ENCODE data around the gene ST8SIA4.

Gene ST8SIA4

DNA sequence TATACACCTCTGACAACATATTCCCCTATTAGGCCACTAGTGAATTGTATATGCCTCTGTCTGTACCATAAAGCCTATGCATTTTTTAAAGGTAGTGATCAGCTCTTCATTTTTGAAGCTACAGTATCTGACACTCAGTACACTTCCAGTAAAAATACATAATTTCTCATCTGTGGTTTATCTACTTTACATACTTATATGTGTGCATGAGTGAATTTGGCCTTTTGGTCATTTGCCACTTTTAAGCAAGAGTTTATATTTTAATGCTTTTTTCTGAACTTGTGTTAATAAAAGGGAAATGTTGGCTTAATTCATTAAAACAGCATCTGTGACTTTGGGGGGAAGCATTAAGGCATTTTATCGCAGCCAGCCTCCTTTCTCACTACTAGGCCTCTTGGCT is 47.8 kb downstream of the ST8SIA4 start:
- H3K4me3 ChIP-seq (ENCODE audit: low read length): no peak overlapping the region
- TF ChIP-seq ZNF274 (IDR thresholded peaks at IDR 0.05; ENCODE audit: low read depth, low read length): no peak

DNA sequence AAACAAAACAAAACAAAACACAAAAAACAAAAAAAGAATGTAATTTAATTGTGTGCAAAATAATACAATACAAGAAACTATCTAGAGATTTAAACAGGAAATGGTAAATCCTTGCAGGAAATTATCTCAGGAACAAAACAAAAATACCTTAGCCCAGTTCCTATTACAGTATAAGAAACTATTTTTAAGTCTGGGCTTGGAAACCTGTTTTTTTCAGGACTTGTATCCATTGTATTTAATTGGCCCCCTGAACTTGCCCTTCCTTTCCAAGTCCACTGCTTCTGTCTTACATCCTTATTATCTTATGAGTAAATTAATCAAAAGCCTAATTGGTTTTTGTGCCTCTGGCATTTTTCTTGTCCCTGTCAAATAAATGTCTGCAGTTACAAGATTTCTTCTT is 48.5 kb downstream of the ST8SIA4 start:
- no peak overlapping the region for H3K4me3 ChIP-seq (ENCODE audit: low read length)
- TF ChIP-seq ZNF274 (IDR thresholded peaks at IDR 0.05; ENCODE audit: low read depth, low read length): no peak

DNA sequence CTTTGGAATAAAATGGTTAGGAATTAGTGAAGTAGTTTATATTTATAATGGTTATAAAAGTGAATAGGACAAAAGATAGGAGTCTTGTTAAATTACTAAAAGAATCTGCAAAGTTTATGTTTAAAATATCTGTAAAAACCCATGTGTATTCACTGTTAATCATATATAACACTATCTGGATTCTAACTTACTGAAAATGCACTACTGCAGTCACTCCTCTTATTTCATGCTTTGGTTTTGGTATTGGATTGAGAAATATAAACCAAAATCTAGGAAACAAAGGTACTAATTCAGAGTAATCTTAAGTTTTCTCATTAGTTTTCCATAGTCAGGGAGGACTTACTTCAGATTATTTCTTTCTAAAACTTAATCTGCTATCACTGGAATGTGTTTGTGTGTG is 49.5 kb downstream of the ST8SIA4 start:
- TF ChIP-seq ZNF274 (IDR thresholded peaks at IDR 0.05; ENCODE audit: low read depth, low read length): no peak
- H3K4me3 ChIP-seq (ENCODE audit: low read length): no peak overlapping the region

GRCh38 chr5:100852988-100853449 is 50.1 kb downstream of the ST8SIA4 start:
- no peak overlapping the region for H3K4me3 ChIP-seq (ENCODE audit: low read length)
- no peak for TF ChIP-seq ZNF274 (IDR thresholded peaks at IDR 0.05; ENCODE audit: low read depth, low read length)

GRCh38 chr5:100852051-100852450 is 51.0 kb downstream of the ST8SIA4 start:
- H3K4me3 ChIP-seq (ENCODE audit: low read length): no peak overlapping the region
- no peak for TF ChIP-seq ZNF274 (IDR thresholded peaks at IDR 0.05; ENCODE audit: low read depth, low read length)

GRCh38 chr5:100846772-100847171 is 56.3 kb downstream of the ST8SIA4 start:
- no peak for TF ChIP-seq ZNF274 (IDR thresholded peaks at IDR 0.05; ENCODE audit: low read depth, low read length)
- H3K4me3 ChIP-seq (ENCODE audit: low read length): no peak overlapping the region

DNA sequence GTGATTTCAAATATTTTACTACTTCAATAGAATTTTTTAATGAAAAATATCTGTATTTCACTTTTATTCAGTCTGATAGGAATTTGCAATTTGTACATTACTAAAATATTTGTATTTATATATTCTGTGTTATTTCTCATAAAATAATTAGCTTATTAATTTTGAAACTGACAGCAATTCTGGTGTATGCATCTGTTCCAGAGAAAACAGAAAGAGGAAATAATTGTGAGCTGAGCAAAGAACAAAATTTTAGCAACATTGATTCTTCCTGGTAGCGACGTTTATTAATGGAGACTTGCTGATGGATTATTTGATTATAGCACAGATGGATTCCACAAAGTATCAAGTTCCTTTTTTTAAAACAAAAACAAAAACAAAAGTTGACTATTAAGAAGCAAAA is 61.0 kb downstream of the ST8SIA4 start:
- H3K4me3 ChIP-seq (ENCODE audit: low read length): no peak overlapping the region
- TF ChIP-seq ZNF274 (IDR thresholded peaks at IDR 0.05; ENCODE audit: low read depth, low read length): no peak

DNA sequence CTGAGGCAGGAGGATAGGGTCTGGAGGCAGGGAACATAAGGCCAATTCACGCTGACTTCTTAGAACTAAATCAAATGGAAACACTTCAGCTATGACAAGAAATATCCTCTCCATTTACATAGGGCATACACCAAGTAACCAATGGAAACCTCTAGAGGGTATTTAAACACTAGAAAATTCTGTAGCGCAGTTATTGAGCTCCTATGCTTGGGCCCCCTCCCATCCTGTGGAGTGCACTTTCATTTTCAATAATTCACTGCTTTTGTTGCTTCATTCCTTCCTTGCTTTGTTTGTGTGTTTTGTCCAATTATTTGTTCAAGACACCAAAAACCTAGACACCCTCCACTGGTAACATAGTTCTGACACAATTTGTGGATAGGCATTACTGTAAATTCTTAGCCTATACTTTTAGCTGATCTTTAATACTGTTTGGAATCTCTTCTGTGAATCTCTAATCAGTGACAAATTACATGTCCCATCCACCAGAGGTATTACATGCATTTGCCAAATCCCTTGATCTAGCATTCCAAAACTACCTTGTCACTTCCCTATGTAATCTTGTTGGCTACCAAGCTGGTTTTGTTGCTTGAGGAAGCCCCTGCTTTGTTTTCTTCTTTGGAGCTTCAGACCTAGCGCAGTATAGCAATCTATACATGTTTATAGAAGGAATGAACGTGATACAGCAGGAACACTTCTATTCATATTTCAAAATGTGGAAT is 61.6 kb downstream of the ST8SIA4 start:
- no peak for TF ChIP-seq ZNF274 (IDR thresholded peaks at IDR 0.05; ENCODE audit: low read depth, low read length)
- no peak overlapping the region; the same call in 1 of the 2 replicates for H3K4me3 ChIP-seq (ENCODE audit: low read length)

- TF ChIP-seq ZNF274 (IDR thresholded peaks at IDR 0.05; ENCODE audit: low read depth, low read length): no peak
Observed at GRCh38 chr5:100840789-100841188, 62.3 kb downstream of the ST8SIA4 start.

GRCh38 chr5:100840370-100840769 is 62.7 kb downstream of the ST8SIA4 start:
- no peak for TF ChIP-seq ZNF274 (IDR thresholded peaks at IDR 0.05; ENCODE audit: low read depth, low read length)
- no peak overlapping the region for H3K4me3 ChIP-seq (ENCODE audit: low read length)

More at GRCh38 chr5:100840789-100841188, 62.3 kb downstream of the ST8SIA4 start:
- H3K4me3 ChIP-seq (ENCODE audit: low read length): no peak overlapping the region

DNA sequence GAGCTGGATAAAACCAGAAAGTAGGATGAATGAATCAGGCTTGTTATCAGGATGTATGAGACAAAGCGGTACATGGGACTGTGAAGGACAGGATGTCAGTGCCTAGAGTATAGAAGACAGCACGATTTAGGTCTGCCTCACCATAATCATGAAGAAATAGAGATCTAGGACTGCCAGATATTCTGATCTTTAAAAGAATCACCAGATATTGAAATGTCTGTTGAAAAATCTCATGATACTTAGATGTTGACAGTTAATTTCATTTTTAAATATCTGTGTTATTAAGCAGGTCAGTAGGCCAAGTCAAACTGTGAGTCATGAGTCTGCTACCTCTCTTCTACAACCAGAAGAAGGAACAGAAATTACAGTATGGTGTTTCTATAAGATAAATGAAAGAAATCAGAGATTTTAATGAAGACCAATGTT is 65.0 kb downstream of the ST8SIA4 start:
- H3K4me3 ChIP-seq (ENCODE audit: low read length): no peak overlapping the region
- TF ChIP-seq ZNF274 (IDR thresholded peaks at IDR 0.05; ENCODE audit: low read depth, low read length): no peak

- H3K4me3 ChIP-seq (ENCODE audit: low read length): 0 out of 2 replicates have a peak overlapping the region, but pooled peaks have one; percentile 11
- no peak for TF ChIP-seq ZNF274 (IDR thresholded peaks at IDR 0.05; ENCODE audit: low read depth, low read length)
Observed at GRCh38 chr5:100834519-100834918, 68.6 kb downstream of the ST8SIA4 start.

DNA sequence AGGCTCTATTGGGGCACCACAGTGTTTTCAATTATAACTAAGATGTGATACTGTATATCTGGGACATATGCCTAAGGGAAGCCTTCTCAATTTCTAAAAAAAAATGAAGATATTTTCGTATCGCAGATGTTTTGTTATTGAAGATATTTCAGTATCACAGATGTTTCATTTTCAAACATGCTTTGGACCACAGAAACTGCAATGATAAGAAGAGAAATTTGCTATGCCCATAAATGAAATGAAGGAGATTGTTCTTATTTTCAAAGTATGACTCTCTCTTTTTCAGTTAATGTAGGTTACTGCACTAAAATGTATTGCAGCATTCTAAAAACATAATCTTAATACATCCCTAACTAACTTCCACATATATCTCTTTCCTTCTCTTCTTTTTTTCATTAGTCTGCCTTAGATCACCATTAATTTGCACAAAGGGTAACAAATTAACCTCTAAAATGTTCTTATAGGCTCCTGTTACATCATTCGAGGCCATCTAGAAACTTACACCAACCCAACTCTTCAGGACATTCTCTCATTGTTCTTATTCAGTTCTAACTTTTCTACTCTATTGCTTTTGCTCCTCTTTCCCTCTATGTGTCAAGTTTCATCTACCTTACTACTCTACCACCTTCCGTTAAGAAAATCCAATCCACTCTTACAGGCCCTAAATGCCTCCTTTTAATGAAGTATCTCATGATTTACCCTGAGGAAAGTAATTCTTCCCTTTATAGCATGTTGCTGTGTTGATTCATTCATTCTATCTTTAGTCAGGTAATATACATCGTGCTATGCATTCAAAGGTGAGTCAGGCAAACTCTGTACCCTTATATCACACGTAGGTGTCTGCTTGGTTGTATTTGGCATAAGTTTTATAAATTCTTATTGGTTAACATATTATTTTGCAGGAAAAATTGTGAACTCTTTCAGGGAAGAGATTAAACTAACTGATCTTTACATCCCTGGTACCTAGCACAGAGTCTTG is 70.5 kb downstream of the ST8SIA4 start:
- no peak for TF ChIP-seq ZNF274 (IDR thresholded peaks at IDR 0.05; ENCODE audit: low read depth, low read length)
- no peak overlapping the region for H3K4me3 ChIP-seq (ENCODE audit: low read length)

GRCh38 chr5:100828898-100829356 is 74.2 kb downstream of the ST8SIA4 start:
- H3K4me3 ChIP-seq (ENCODE audit: low read length): no peak overlapping the region
- TF ChIP-seq ZNF274 (IDR thresholded peaks at IDR 0.05; ENCODE audit: low read depth, low read length): no peak

Measured in GM08714 (cell line).